ENCODE data around the gene ENPP3. TPM values are rescaled to one million over a fixed set of nuclear protein-coding genes. Genes with fewer than 3 reads are reported as not detected.

ENPP3 gene
- total and polyA plus RNA-seq, 2 experiments from 2014 or later: not detected

- no peak overlapping the region for H2AFZ ChIP-seq
- no peaks in the 10 kb centered on the region for H3K79me2 ChIP-seq (replicated peaks; ENCODE audit: insufficient read depth)
- no peak overlapping the region for H3K27ac Mint-ChIP-seq
- DNase-seq (ENCODE audit: low spot score) (no peak), ATAC-seq (no peak)
- no peaks in the 10 kb centered on the region for H3K36me3 Mint-ChIP-seq (ENCODE audit: low read depth)
- H3K4me1 Mint-ChIP-seq: no peaks in the 10 kb centered on the region
- no peaks in the 10 kb centered on the region for H3F3A ChIP-seq (replicated peaks; ENCODE audit: low read depth)
- no peak overlapping the region for H3K27ac ChIP-seq (ENCODE audit: low read depth)
- H3K4me2 ChIP-seq: no peak overlapping the region
- H3K9me2 ChIP-seq (ENCODE audit: insufficient read depth): peaks cover 5% of the 10 kb centered on the region; the same call in 1 of the 2 replicates
- no peak overlapping the region for H3K4me3 Mint-ChIP-seq
- H4K20me1 ChIP-seq (replicated peaks; ENCODE audit: insufficient read depth): no peaks in the 10 kb centered on the region
- H3K4me1 ChIP-seq (ENCODE audit: insufficient read depth): no peaks in the 10 kb centered on the region
- TF ChIP-seq STAT1 (IDR thresholded peaks at IDR 0.05; ENCODE audit: unreplicated experiment) (no peak), JUNB (IDR thresholded peaks at IDR 0.05; ENCODE audit: unreplicated experiment) (no peak), EZH2phosphoT487 (IDR thresholded peaks at IDR 0.05; ENCODE audit: unreplicated experiment) (no peak), EZH2 (IDR thresholded peaks at IDR 0.05; ENCODE audit: low read depth, unreplicated experiment) (no peak), POLR2AphosphoS5 (IDR thresholded peaks at IDR 0.05; ENCODE audit: low read depth) (no peak)
- TF ChIP-seq, protein P1, sequence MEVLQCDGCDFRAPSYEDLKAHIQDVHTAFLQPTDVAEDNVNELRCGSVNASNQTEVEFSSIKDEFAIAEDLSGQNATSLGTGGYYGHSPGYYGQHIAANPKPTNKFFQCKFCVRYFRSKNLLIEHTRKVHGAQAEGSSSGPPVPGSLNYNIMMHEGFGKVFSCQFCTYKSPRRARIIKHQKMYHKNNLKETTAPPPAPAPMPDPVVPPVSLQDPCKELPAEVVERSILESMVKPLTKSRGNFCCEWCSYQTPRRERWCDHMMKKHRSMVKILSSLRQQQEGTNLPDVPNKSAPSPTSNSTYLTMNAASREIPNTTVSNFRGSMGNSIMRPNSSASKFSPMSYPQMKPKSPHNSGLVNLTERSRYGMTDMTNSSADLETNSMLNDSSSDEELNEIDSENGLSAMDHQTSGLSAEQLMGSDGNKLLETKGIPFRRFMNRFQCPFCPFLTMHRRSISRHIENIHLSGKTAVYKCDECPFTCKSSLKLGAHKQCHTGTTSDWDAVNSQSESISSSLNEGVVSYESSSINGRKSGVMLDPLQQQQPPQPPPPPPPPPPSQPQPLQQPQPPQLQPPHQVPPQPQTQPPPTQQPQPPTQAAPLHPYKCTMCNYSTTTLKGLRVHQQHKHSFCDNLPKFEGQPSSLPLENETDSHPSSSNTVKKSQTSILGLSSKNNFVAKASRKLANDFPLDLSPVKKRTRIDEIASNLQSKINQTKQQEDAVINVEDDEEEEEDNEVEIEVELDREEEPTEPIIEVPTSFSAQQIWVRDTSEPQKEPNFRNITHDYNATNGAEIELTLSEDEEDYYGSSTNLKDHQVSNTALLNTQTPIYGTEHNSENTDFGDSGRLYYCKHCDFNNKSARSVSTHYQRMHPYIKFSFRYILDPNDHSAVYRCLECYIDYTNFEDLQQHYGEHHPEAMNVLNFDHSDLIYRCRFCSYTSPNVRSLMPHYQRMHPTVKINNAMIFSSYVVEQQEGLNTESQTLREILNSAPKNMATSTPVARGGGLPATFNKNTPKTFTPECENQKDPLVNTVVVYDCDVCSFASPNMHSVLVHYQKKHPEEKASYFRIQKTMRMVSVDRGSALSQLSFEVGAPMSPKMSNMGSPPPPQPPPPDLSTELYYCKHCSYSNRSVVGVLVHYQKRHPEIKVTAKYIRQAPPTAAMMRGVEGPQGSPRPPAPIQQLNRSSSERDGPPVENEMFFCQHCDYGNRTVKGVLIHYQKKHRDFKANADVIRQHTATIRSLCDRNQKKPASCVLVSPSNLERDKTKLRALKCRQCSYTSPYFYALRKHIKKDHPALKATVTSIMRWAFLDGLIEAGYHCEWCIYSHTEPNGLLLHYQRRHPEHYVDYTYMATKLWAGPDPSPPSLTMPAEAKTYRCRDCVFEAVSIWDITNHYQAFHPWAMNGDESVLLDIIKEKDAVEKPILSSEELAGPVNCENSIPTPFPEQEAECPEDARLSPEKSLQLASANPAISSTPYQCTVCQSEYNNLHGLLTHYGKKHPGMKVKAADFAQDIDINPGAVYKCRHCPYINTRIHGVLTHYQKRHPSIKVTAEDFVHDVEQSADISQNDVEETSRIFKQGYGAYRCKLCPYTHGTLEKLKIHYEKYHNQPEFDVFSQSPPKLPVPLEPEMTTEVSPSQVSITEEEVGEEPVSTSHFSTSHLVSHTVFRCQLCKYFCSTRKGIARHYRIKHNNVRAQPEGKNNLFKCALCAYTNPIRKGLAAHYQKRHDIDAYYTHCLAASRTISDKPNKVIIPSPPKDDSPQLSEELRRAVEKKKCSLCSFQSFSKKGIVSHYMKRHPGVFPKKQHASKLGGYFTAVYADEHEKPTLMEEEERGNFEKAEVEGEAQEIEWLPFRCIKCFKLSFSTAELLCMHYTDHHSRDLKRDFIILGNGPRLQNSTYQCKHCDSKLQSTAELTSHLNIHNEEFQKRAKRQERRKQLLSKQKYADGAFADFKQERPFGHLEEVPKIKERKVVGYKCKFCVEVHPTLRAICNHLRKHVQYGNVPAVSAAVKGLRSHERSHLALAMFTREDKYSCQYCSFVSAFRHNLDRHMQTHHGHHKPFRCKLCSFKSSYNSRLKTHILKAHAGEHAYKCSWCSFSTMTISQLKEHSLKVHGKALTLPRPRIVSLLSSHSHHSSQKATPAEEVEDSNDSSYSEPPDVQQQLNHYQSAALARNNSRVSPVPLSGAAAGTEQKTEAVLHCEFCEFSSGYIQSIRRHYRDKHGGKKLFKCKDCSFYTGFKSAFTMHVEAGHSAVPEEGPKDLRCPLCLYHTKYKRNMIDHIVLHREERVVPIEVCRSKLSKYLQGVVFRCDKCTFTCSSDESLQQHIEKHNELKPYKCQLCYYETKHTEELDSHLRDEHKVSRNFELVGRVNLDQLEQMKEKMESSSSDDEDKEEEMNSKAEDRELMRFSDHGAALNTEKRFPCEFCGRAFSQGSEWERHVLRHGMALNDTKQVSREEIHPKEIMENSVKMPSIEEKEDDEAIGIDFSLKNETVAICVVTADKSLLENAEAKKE (CRISPR knock-in tag; IDR thresholded peaks at IDR 0.05): no peak
- no peaks in the 10 kb centered on the region for H3K36me3 ChIP-seq (ENCODE audit: insufficient read depth)
- peaks cover 2% of the 10 kb centered on the region for H3K27me3 Mint-ChIP-seq (ENCODE audit: insufficient read depth, low read depth, poor library complexity)
- no peaks in the 10 kb centered on the region for H3K27me3 ChIP-seq (ENCODE audit: insufficient read depth)
- H3K4me3 ChIP-seq: no peak overlapping the region
- no peaks in the 10 kb centered on the region for H3K9me3 Mint-ChIP-seq
Observed at GRCh38 chr6:131776985-131777384, 139.9 kb downstream of the ENPP3 start.

GRCh38 chr6:131778169-131778568, 141.1 kb downstream of the ENPP3 start:
- Mint-ChIP-seq H3K27me3 (ENCODE audit: insufficient read depth, low read depth, poor library complexity) (peaks cover 4% of the 10 kb centered on the region), H3K4me1 (peaks cover 5% of the 10 kb centered on the region; the same call in 1 of the 3 replicates), H3K36me3 (ENCODE audit: low read depth) (no peaks in the 10 kb centered on the region), H3K9me3 (no peaks in the 10 kb centered on the region), H3K27ac (no peak overlapping the region), H3K4me3 (no peak overlapping the region)
- no peak overlapping the region for H3K4me3 ChIP-seq
- no peak overlapping the region for H3K4me2 ChIP-seq
- no peaks in the 10 kb centered on the region for H3K79me2 ChIP-seq (replicated peaks; ENCODE audit: insufficient read depth)
- H4K20me1 ChIP-seq (replicated peaks; ENCODE audit: insufficient read depth): no peaks in the 10 kb centered on the region
- no peaks in the 10 kb centered on the region for H3K4me1 ChIP-seq (ENCODE audit: insufficient read depth)
- no peaks in the 10 kb centered on the region for H3F3A ChIP-seq (replicated peaks; ENCODE audit: low read depth)
- no peak for DNase-seq (ENCODE audit: low spot score)
- peaks cover 9% of the 10 kb centered on the region for H3K9me2 ChIP-seq (ENCODE audit: insufficient read depth)
- H2AFZ ChIP-seq: 0 out of 2 replicates have a peak overlapping the region, but pooled peaks have one; percentile 47
- ATAC-seq: no peak
- H3K27me3 ChIP-seq (ENCODE audit: insufficient read depth): no peaks in the 10 kb centered on the region
- H3K36me3 ChIP-seq (ENCODE audit: insufficient read depth): no peaks in the 10 kb centered on the region
- H3K27ac ChIP-seq (ENCODE audit: low read depth): no peak overlapping the region
- TF ChIP-seq STAT1 (IDR thresholded peaks at IDR 0.05; ENCODE audit: unreplicated experiment): no peak
- no peak for TF ChIP-seq NANOG (IDR thresholded peaks at IDR 0.05; ENCODE audit: borderline replicate concordance)
- no peak for TF ChIP-seq ZNF331 (CRISPR knock-in tag; IDR thresholded peaks at IDR 0.05; ENCODE audit: low read depth)
